ENCODE data around the gene MBIP.
A peak's percentile ranks its signal among the peaks of the same experiment; 100 is the strongest.

Gene MBIP

GRCh38 chr14:36258241-36258640, 62.2 kb downstream of the MBIP start:
- DNase-seq = no peak

- no peak for DNase-seq
Measured at GRCh38 chr14:36256126-36256801, 64.2 kb downstream of the MBIP start.

- DNase-seq = peak; percentile 9
Measured at GRCh38 chr14:36254020-36254624, 66.3 kb downstream of the MBIP start.

Data from fibroblast of upper back skin (primary cell).